GM12892 (cell line): ENCODE results near the gene PLPPR3.

Experiments used
- POLR2A ChIP-seq: IDR thresholded peaks from 2 replicates; pipeline ENCODE4 v1.6.1; 2011; ENCODE audit warnings: low read depth, low read length, control low read depth
- POLR2AphosphoS5 ChIP-seq: IDR thresholded peaks from 2 replicates; pipeline ENCODE4 v1.6.1; 2011; ENCODE audit warnings: low read depth, low read length, control low read depth
- TAF1 ChIP-seq: IDR thresholded peaks from 2 replicates; pipeline ENCODE4 v1.6.1; 2011; ENCODE audit warnings: low read depth, mild to moderate bottlenecking, control low read depth, low read length, borderline replicate concordance

DNA sequence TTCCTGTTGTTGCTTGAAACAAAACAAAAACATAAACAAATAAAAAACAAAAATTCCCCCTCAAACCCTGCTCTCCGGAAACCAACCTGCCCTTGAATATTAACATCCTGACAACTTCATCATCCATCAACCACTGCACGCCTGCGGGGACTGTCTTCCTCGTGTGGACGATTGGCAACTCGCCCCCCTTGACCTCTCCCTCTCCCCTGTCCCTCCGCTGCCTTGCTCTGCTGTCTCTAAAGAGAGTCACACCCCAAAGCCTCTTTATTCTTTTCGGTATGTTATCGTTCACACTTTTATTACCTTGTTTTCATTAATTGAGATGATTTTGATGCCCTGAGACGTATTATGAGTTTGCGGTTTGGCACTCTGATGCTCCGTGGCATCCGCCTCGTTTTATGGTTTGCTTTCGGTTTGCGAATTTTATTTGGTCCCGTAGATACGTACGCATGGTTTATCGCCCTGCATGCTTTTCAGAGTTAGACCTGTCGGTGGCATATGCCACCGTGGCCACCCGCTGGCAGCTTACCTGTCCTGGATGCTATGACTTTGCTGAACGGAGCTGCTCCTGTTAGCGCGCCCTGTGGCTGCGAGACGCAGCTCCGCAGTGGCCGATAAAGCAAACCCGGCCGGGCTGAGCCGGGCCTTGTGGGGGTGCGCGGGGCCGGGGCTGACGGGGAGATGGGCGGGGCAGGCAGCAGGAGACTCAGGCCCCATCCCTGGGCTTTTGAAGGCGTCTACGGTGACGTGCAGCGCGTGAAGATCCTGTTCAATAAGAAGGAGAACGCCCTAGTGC is 13.9 kb downstream of the PLPPR3 start:
- TF ChIP-seq POLR2AphosphoS5 = peak; percentile 54
- no peak for TF ChIP-seq TAF1
- 0 out of 2 replicates have a peak, but pooled peaks have one; percentile 48 for TF ChIP-seq POLR2A
